Measurements from ENCODE around the gene PTPRE. TPM values are rescaled to one million over a fixed set of nuclear protein-coding genes. Genes with fewer than 3 reads are reported as not detected.

Gene PTPRE
- total and polyA plus RNA-seq, 2 of the 4 experiments (the other 2 are of a cell fraction), result 0.34 to 0.54 TPM

DNA sequence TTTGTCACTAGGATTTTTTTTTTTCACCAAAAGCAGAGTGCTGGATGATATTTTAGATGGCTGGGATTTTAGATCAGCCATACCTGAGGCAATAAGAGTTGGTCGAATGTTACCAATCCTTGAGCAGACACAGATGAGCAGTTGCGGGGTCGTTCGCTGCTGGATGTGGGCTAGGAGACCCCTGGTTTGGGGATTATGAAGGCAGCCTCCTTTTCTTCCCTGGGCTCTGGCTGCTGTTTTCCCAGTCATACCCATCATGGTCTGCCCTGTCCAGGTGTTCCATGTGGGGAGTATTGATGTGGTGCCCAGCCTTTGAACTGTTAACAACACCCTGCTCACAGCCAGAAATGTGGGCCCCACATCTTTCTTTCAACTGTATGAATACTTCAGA lies 5.0 kb downstream of the PTPRE start:
- Histone ChIP-seq H2AFZ (replicated peaks; ENCODE audit: low read length, poor library complexity) (no peak overlapping the region), H3K9me3 (ENCODE audit: control insufficient read depth, insufficient read depth, low read length) (no peaks in the 10 kb centered on the region), H4K8ac (ENCODE audit: low read depth in 2 of 2, low read length in 2 of 2) (no peak overlapping the region), H3K14ac (replicated peaks; ENCODE audit: low read depth, low read length) (no peak overlapping the region), H3K4me2 (ENCODE audit: low read depth, low read length) (no peak overlapping the region), H3K27ac (ENCODE audit: insufficient read depth, low read length) (no peak overlapping the region), H2BK120ac (ENCODE audit: low read depth, low read length) (no peak overlapping the region), H3K18ac (ENCODE audit: low read depth, low read length) (no peak overlapping the region), H4K20me1 (ENCODE audit: insufficient read depth, low read length) (no peaks in the 10 kb centered on the region), H2AK9ac (replicated peaks; ENCODE audit: low read depth, low read length, poor library complexity) (no peak overlapping the region), H3K4me3 (ENCODE audit: insufficient read depth, low read depth, low read length) (no peak overlapping the region), H2BK20ac (ENCODE audit: low read depth, low read length) (no peak overlapping the region), H3K56ac (ENCODE audit: extremely low read depth, insufficient read depth, low read length) (no peak overlapping the region), H3K23ac (ENCODE audit: low read depth, low read length) (no peak overlapping the region), H3K36me3 (ENCODE audit: control insufficient read depth, insufficient read depth, low read length) (no peaks in the 10 kb centered on the region), H4K91ac (ENCODE audit: insufficient read depth, low read depth, low read length) (no peak overlapping the region), H3K27me3 (ENCODE audit: control insufficient read depth, insufficient read depth, low read length) (no peaks in the 10 kb centered on the region), H3K9me1 (ENCODE audit: insufficient read depth, low read length) (peaks cover 11% of the 10 kb centered on the region), H3K79me1 (ENCODE audit: low read depth in 1 of 2, low read length in 2 of 2) (no peaks in the 10 kb centered on the region; a peak in 1 of 4 replicates), H2AK5ac (ENCODE audit: low read depth, low read length) (no peak overlapping the region), H3K4ac (ENCODE audit: low read depth, low read length) (no peak overlapping the region), H3K9ac (ENCODE audit: low read depth, low read length) (no peak overlapping the region), H2BK5ac (ENCODE audit: low read depth, low read length, poor library complexity, severe bottlenecking) (no peak overlapping the region), H3K4me1 (ENCODE audit: control insufficient read depth, insufficient read depth, low read length) (peaks cover 4% of the 10 kb centered on the region; the same call in 1 of the 2 replicates), H2BK15ac (ENCODE audit: low read depth, low read length) (no peak overlapping the region), H4K5ac (ENCODE audit: low read depth, low read length) (no peak overlapping the region)
- BruUV-seq (replicated peaks), result no TSS peak
- dilution Hi-C loops (cut with HindIII; ENCODE audit: low sequenced_read_pairs, unreplicated experiment) (no loop called here), in situ Hi-C loops (cut with MboI; ENCODE audit: low sequenced_read_pairs) (no loop called here), intact Hi-C loops (cut with micrococcal nuclease) (no loop called here)
- TF ChIP-seq RAD21 (IDR thresholded peaks at IDR 0.05; ENCODE audit: low read length) (no peak), MAZ (IDR thresholded peaks at IDR 0.05; ENCODE audit: borderline replicate concordance, low read depth, low read length) (no peak), RCOR1 (IDR thresholded peaks at IDR 0.05; ENCODE audit: insufficient replicate concordance, low read length) (no peak), CHD1 (IDR thresholded peaks at IDR 0.05; ENCODE audit: low read depth, low read length) (no peak)
- TF ChIP-seq, protein P1, sequence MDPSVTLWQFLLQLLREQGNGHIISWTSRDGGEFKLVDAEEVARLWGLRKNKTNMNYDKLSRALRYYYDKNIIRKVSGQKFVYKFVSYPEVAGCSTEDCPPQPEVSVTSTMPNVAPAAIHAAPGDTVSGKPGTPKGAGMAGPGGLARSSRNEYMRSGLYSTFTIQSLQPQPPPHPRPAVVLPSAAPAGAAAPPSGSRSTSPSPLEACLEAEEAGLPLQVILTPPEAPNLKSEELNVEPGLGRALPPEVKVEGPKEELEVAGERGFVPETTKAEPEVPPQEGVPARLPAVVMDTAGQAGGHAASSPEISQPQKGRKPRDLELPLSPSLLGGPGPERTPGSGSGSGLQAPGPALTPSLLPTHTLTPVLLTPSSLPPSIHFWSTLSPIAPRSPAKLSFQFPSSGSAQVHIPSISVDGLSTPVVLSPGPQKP (IDR thresholded peaks at IDR 0.05; ENCODE audit: borderline replicate concordance, low read depth, low read length), result no peak
- DNase-seq (no peak), ATAC-seq (ENCODE audit: low read depth) (no peak)
- POLR2A ChIA-PET (ENCODE audit: unreplicated experiment), result no interaction called here
- no CpG with 5 or more reads among the region's 4 CpGs for WGBS, 2 experiments (ENCODE audit: extremely low coverage in 2 of 2, insufficient read length in 1 of 2)
- CTCF ChIA-PET, result no interaction called here
